ENCODE results near the gene DKKL1. TPM values are rescaled to one million over a fixed set of nuclear protein-coding genes. Genes with fewer than 3 reads are reported as not detected.

Gene DKKL1
- total and polyA plus RNA-seq, 2 of the 4 experiments (the other 2 are of a cell fraction) = 0.67 TPM; not detected in 1

DNA sequence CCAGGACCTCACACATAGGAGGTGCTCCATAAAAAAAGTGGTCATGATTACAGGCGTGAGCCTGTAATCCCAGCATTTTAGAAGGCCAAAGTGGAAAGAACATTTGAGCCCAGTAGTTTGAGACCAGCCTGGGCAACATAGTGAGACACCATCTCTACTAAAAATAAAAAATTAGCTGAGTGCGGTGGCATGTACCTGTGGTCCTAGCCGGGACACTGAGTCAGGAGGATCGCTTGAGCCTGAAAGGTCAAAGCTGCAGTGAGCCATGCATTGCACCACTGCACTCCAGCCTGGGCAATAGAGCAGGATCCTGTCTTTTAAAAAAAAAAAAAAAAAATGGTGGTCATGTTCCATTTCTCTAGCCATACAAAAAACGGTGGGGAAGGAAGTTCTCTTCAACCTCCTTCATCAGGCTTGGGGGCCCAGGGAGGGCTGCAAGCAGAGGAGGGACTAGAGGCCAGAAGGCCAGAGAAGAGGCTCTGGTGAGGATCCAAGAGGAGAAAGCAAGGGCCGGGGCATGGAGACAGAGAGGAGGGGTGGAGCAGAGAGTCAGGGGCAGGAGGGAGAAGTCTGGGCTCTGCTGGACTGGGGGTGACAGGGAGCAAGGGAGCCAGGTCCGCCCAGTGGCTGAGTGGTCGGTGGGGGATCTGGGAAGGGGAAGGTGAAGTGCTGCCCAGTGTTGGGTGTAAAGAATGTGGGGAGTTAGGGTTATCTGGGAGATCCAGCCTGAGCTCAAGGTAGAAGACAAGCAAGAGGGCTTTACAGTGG is 33.2 kb downstream of the DKKL1 start (continued):
- no peak for TF ChIP-seq MXI1 (IDR thresholded peaks at IDR 0.05; ENCODE audit: borderline replicate concordance, low read depth, low read length)

- H3K56ac ChIP-seq (ENCODE audit: extremely low read depth, insufficient read depth, low read length) = no peak overlapping the region
- H3K4me2 ChIP-seq (ENCODE audit: low read depth, low read length) = no peak overlapping the region
- H3K9me1 ChIP-seq (ENCODE audit: insufficient read depth, low read length) = no peaks in the 10 kb centered on the region
- no peak overlapping the region for H3K27ac ChIP-seq (ENCODE audit: insufficient read depth, low read length)
- TF ChIP-seq POLR2A (IDR thresholded peaks at IDR 0.05; ENCODE audit: low read depth, low read length) = no peak
- TF ChIP-seq, protein P1, sequence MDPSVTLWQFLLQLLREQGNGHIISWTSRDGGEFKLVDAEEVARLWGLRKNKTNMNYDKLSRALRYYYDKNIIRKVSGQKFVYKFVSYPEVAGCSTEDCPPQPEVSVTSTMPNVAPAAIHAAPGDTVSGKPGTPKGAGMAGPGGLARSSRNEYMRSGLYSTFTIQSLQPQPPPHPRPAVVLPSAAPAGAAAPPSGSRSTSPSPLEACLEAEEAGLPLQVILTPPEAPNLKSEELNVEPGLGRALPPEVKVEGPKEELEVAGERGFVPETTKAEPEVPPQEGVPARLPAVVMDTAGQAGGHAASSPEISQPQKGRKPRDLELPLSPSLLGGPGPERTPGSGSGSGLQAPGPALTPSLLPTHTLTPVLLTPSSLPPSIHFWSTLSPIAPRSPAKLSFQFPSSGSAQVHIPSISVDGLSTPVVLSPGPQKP (IDR thresholded peaks at IDR 0.05; ENCODE audit: borderline replicate concordance, low read depth, low read length) = no peak
- H3K4me1 ChIP-seq (ENCODE audit: control insufficient read depth, insufficient read depth, low read length) = no peaks in the 10 kb centered on the region
- BruUV-seq (replicated peaks) = no TSS peak
- no peaks in the 10 kb centered on the region for H4K20me1 ChIP-seq (ENCODE audit: insufficient read depth, low read length)
- H3K4me3 ChIP-seq (ENCODE audit: insufficient read depth, low read depth, low read length) = no peak overlapping the region
- no peak overlapping the region for H2AK9ac ChIP-seq (replicated peaks; ENCODE audit: low read depth, low read length, poor library complexity)
- ChIA-PET CTCF (no interaction called here), POLR2A (ENCODE audit: unreplicated experiment) (no interaction called here)
- WGBS, 2 experiments (ENCODE audit: extremely low coverage in 2 of 2, insufficient read length in 1 of 2) = no CpG with 5 or more reads among the region's 11 CpGs
- H3K79me1 ChIP-seq (ENCODE audit: low read depth in 1 of 2, low read length in 2 of 2) = no peaks in the 10 kb centered on the region
- no peak overlapping the region for H2BK120ac ChIP-seq (ENCODE audit: low read depth, low read length)
- H3K4ac ChIP-seq (ENCODE audit: low read depth, low read length) = no peak overlapping the region
- no peak overlapping the region for H3K9ac ChIP-seq (ENCODE audit: low read depth, low read length)
- no peak overlapping the region for H3K23ac ChIP-seq (ENCODE audit: low read depth, low read length)
- H3K27me3 ChIP-seq (ENCODE audit: control insufficient read depth, insufficient read depth, low read length) = peaks cover 64% of the 10 kb centered on the region
- dilution Hi-C loops (cut with HindIII; ENCODE audit: low sequenced_read_pairs, unreplicated experiment) (no loop called here), in situ Hi-C loops (cut with MboI; ENCODE audit: low sequenced_read_pairs) (loop anchor here (10.0 kb wide), 1 partner anchor 47 kb away; the partner anchor contains the start of gene SLC17A7), intact Hi-C loops (cut with micrococcal nuclease) (no loop called here)
- DNase-seq (no peak), ATAC-seq (ENCODE audit: low read depth) (no peak)
- no peak overlapping the region for H4K8ac ChIP-seq (ENCODE audit: low read depth in 2 of 2, low read length in 2 of 2)
- H2BK15ac ChIP-seq (ENCODE audit: low read depth, low read length) = no peak overlapping the region
- H3K14ac ChIP-seq (replicated peaks; ENCODE audit: low read depth, low read length) = no peak overlapping the region
- H2BK20ac ChIP-seq (ENCODE audit: low read depth, low read length) = no peak overlapping the region
- no peak overlapping the region for H4K91ac ChIP-seq (ENCODE audit: insufficient read depth, low read depth, low read length)
- no peaks in the 10 kb centered on the region for H3K9me3 ChIP-seq (ENCODE audit: control insufficient read depth, insufficient read depth, low read length)
- H3K18ac ChIP-seq (ENCODE audit: low read depth, low read length) = no peak overlapping the region
- H2AK5ac ChIP-seq (ENCODE audit: low read depth, low read length) = no peak overlapping the region
- no peak overlapping the region for H4K5ac ChIP-seq (ENCODE audit: low read depth, low read length)
- no peak overlapping the region for H2AFZ ChIP-seq (replicated peaks; ENCODE audit: low read length, poor library complexity)
- H3K36me3 ChIP-seq (ENCODE audit: control insufficient read depth, insufficient read depth, low read length) = no peaks in the 10 kb centered on the region
- no peak overlapping the region for H2BK5ac ChIP-seq (ENCODE audit: low read depth, low read length, poor library complexity, severe bottlenecking)
Measured at GRCh38 chr19:49398001-49398615, 34.4 kb downstream of the DKKL1 start.
